Measurements from ENCODE around the gene FAM174C.

Gene FAM174C

DNA sequence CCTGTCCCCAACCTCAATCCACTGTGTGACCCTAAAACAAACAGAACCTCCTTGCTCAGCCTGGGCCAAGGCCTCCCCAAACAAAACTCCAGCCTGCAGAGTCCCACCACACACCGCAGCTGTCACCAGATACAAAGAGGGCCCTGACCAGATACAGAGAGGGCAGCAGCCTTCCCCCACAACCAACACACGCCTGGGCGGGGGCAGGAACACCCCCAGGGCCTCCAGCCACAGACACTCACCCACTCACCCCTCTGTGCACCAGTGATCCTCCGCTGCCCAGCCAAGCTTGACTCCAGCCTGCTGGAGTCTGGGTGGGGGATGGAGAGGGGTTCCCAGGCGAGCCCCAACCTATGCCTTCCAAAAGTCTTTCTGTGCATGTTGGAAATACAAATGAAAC is 12.1 kb upstream of the FAM174C start:
- DNase-seq, result no peak

DNA sequence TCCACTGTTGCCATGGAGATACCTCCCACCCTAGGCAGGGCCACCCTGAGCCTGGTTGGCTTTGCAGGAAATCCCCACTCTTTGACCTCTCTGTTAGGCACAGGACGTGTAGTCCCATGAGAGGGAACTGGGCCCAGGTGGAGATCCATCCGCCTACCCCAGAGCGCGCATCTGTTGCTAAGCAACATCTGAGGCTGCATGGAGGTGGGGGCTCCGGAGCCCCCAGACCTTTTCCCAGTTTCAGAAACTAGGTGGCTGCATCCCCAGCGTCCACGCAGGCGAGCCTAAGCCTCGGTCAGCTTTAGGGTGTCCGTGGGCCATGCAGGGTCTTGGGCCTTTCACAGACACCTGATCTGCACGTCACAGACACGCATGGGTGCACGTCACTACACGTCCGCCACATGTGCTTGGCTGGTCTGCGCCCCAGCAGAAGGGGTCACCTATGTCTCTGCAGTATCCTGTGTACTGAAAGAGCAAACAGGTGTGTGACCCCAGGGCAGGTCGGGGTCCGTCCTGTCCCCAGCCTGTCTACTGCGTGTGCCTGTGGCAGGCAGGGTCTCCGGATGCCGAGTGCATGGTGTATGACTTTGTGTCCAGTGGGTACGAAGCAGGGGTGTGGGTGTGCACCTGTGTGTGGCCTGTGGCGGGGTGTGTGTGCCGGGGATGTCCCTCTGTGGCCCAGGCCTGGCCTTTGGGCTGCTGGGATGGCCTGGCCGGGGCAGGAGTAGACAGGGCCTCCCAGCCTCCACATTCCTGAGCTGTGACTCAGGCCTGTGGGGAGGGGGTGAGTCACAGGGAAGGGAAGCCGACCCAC is 10.3 kb upstream of the FAM174C start:
- peak; percentile 97 for DNase-seq

- DNase-seq, result no peak
Observed at GRCh38 chr19:1265615-1266128, 9.7 kb upstream of the FAM174C start.

GRCh38 chr19:1266129-1266915 is 9.0 kb upstream of the FAM174C start:
- peak; percentile 97 for DNase-seq

GRCh38 chr19:1266916-1267476 is 8.3 kb upstream of the FAM174C start:
- DNase-seq, result peak; percentile 80

DNA sequence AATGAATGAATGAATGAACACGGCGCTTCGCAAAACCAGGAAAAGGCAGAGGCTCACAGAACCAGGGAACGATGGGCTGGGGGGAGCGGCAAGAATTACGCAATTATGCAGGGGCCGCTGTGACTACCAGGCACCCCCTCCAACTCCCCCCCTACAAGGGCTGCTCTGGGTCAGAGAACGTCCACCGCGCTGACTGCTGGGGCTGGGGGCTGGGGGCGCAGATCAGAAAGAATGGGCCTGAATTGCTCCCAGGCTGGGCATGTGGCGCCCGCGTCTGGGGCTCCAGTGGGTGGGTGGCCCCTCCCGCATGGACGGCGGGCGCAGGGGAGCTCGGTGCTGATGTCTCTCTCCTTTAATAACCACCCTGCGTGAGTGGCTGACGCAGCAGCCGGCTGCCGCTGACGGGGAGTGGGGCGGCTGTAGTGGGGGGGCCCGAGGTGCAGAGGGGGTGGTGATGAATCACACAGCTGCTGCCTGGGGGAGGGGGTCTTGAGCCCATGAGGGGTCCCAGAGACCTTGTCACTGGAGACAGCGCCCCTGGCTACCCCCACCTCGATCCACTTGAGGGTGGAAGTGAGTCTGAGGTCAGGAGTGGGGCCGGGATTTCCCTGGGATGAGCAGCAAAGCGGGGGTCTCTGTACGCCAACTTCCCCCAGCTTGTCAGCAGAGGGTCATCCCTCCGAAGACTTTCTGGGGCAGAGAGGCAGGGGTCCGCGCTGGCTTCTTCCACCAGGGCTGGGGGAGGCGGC is 7.7 kb upstream of the FAM174C start:
- no peak for DNase-seq

- no peak for DNase-seq
Observed at GRCh38 chr19:1268226-1269064, 6.9 kb upstream of the FAM174C start.

DNA sequence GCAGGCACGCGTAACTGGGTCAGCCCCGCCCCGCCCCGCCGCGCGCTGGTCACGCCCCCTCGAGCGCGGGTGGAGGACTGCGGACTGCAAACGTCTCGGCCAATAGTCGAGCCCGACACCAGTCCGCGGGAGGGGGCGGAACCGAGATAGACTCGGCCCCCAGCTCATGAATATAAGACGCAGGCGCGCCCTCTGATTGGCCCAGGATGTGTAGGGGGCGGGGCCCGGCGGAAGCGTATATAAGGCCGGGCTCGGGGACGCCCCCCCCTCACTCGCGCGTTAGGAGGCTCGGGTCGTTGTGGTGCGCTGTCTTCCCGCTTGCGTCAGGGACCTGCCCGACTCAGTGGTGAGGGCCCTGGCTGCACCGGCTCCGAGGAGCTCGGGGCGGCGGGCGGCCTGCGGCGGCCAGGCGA is 6.3 kb upstream of the FAM174C start, which contains the start of gene CIRBP:
CIRBP (plus strand) TSS at position 268 of the 413 bp plus-strand sequence. CDS start 1,602 bp downstream, outside the sequence.
- peak; percentile 99 for DNase-seq

GRCh38 chr19:1269478-1270212 is 5.7 kb upstream of the FAM174C start:
- peak; percentile 95 for DNase-seq

DNA sequence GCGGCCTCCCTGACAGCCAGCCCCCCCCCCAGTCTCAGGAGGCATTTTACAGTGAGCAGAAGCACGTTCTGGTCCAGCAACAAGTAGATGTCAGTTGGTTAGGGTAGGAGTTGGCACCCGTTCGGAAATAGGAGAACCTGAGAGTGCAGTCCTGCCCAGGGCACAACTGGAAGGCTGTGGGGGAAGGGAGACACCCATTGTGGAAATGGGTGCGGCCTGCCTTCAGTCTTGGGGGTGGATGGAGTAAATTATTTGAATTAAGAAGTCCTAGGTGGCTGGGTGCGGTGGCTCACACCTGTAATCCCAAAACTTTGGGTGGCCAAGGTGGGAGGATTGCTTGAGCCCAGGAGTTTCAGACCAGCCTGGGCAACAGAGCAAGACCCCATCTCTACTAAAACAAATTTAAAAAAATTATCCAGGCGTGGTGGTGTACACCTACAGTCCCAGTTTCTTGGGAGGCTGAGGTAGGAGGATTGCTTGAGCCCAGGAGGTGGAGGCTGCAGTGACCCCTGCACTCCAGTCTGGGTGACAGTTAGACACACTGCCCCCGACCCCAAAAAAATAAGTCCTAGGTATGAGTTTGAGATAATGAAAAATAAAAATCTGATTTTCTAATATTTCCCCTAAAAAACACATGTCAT is 5.0 kb upstream of the FAM174C start:
- no peak for DNase-seq

GRCh38 chr19:1270854-1271527 is 4.3 kb upstream of the FAM174C start:
- no peak for DNase-seq

- DNase-seq, result no peak
Observed at GRCh38 chr19:1271528-1272422, 3.6 kb upstream of the FAM174C start.

DNA sequence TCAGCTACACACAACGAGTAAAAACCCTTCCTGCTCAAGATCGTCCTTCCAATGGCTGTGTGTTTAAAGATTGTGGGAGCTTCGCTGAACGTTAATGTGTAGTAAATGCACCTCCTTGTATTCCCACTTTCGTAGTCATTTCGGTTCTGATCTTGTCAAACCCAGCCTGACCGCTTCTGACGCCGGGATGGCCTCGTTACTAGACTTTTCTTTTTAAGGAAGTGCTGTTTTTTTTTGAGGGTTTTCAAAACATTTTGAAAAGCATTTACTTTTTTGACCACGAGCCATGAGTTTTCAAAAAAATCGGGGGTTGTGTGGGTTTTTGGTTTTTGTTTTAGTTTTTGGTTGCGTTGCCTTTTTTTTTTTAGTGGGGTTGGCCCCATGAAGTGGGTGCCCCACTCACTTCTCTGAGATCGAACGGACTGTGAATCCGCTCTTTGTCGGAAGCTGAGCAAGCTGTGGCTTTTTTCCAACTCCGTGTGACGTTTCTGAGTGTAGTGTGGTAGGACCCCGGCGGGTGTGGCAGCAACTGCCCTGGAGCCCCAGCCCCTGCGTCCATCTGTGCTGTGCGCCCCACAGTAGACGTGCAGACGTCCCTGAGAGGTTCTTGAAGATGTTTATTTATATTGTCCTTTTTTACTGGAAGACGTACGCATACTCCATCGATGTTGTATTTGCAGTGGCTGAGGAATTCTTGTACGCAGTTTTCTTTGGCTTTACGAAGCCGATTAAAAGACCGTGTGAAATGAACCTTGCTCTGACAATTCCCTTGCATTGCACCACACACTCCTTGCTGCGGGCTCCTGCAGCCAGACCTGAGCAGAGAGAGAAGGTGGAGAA is 2.7 kb upstream of the FAM174C start:
- DNase-seq, result no peak

- DNase-seq, result no peak
Observed at GRCh38 chr19:1273263-1274041, 1.9 kb upstream of the FAM174C start.

DNA sequence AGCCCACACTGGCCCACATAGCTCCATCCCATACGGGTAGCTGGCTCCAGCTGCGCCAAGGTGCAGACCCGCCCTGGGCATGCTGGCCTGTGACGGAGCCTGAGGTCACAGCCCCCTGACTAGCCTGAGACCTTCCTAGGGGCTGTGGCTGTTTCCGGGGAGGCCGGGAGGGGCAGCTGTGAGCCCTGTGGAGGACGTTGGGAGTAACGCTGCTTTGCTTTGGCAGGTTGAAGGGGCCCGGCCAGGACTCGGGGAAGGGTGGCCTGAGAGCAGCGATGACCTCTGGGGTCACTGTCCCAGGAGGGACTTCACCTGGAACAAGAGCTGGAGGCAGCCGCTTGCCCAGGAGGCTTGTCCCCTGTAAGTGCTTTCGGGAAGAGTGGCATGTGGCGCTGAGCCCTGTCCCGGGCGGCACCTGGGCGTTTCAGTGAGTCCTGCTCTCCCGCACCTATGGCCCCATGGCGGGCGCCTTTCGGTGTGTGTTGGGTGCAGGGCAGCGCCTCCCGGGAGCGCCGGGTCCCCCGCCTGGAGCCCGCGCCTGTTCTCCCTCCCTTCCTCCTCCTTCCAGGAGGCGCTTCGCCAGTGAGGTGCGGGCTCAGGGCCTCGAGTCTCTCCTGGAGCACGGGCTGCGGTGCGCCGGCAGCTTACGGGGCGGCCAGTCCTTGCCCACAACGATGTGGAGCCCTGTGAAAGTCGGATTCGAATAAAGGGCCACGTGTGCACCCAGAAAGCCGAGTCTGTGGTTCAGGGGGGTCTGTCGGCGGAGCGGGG is 1.1 kb upstream of the FAM174C start:
- no peak for DNase-seq

DNA sequence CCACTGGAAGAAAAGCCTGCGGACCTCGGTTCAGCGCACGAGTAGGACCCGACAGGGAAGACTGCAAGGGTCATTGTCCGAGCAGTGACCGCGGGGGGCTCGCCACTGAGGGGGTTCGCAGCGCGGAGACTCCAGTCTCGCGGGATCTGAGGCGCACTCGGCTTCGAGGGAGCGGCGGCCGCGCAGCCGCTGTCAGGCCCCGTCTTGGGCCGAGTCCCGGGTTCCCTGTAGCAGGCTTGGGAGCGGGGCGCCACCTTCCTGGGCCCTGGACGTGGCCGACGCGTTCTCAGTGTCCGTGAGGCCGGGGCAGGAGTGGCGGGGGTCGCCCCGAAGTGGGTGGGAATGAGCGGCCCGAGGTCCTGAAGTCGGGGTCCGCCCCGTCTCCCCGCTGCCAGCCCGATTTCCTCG is 474 bp upstream of the FAM174C start:
- DNase-seq, result no peak

Measured in 8988T (cell line).